ENCODE results near the gene ZEB1. TPM values are rescaled to one million over a fixed set of nuclear protein-coding genes. Genes with fewer than 3 reads are reported as not detected.

Gene ZEB1
- total RNA-seq, 1 donor from 2014 or later = 29.9 TPM

DNA sequence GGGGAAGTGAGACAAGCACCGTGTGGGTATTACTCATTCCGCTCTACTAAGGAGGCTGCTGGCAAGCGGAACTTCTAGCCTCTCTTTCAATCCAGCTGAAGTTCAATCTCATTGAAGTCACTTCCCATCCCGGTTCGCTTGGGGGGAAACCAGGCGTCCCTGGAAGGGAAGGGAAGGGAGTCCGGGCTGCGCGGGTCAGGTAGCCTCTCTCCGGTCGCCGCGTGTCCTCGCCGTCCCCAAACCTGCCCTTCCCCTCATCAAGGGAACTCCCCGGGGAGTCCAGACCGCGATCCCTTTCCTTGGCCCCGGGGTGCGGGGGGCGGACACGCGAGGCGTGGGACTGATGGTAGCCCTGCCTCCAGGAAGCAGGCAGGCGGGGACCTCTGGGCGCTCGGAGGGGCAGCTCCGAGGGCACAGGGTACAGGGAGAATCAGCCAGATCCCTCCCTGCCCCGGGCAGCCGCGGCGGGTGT, 598 bp upstream of the ZEB1 start:
- Mint-ChIP-seq H3K9me3 (no peaks in the 10 kb centered on the region), H3K36me3 (no peaks in the 10 kb centered on the region), H3K27me3 (peaks cover 44% of the 10 kb centered on the region), H3K4me3 (peak overlapping the region; percentile 100), H3K27ac (peak overlapping the region; percentile 92), H3K4me1 (ENCODE audit: unreplicated experiment) (peaks cover 14% of the 10 kb centered on the region)
- peak; percentile 74 for DNase-seq (ENCODE audit: extremely low spot score, unreplicated experiment)
- no peak for TF ChIP-seq CTCF (conservative IDR thresholded peaks at IDR 0.05)

DNA sequence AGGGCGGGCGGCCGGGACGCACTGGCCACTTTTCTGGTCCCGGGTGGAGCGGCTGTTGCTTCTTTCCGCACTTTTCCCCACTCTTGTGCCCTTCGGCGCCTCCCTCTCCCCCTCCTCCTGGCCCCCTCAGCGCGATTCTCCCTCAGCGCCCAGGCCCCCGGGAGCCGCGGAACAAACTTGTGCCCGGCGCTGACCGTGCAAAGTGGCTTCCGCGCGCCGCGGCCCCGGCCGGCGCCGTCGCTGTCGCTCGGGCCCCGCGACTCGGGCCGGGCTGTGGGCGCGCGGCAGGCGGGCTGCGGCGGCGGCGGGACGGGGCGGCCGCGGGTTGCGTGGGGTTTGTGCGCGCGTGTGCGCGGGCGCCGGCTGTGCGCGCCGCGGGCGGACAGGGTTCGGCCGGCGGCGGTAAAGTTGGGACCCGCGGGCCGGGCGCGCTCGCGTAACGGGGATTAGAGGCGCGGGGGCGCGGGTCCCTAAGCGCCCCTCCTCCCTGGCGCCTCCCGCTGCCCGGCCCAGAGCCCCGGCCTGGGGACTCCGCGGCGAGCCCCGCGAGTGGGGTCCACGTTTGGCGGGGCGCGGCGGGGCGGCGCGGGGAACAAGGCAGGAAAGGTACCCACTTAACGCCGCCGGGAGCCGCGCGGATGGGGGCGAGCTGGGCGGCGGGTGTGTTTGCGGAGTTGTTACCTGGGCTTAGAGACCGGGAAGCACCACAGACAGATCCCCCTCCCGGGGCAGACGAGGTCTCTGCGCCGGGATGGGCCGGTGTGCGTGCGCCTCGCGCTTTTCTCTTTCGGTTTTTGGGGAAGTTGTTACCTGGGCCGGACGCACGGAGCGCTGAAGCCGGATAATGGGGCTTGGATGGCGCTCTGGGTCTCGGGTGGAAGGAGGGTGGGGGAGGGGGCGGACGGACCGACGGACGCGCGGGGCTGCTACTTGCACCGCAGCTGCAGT, 860 bp downstream of the ZEB1 start:
- Mint-ChIP-seq H3K4me1 (ENCODE audit: unreplicated experiment) (peaks cover 14% of the 10 kb centered on the region), H3K27ac (peak overlapping the region; percentile 61), H3K36me3 (no peaks in the 10 kb centered on the region), H3K9me3 (no peaks in the 10 kb centered on the region), H3K4me3 (peak overlapping the region; percentile 100), H3K27me3 (peaks cover 58% of the 10 kb centered on the region)
- peak; percentile 66 for DNase-seq (ENCODE audit: extremely low spot score, unreplicated experiment)
- no peak for TF ChIP-seq CTCF (conservative IDR thresholded peaks at IDR 0.05)

GRCh38 chr10:31320550-31321211, 1.7 kb downstream of the ZEB1 start:
- Mint-ChIP-seq H3K36me3 (no peaks in the 10 kb centered on the region), H3K4me3 (peak overlapping the region; percentile 93), H3K27ac (peak overlapping the region; percentile 61), H3K27me3 (peaks cover 63% of the 10 kb centered on the region), H3K9me3 (no peaks in the 10 kb centered on the region), H3K4me1 (ENCODE audit: unreplicated experiment) (peaks cover 14% of the 10 kb centered on the region)
- TF ChIP-seq CTCF (conservative IDR thresholded peaks at IDR 0.05) = peak; percentile 55
- peak; percentile 68 for DNase-seq (ENCODE audit: extremely low spot score, unreplicated experiment)

DNA sequence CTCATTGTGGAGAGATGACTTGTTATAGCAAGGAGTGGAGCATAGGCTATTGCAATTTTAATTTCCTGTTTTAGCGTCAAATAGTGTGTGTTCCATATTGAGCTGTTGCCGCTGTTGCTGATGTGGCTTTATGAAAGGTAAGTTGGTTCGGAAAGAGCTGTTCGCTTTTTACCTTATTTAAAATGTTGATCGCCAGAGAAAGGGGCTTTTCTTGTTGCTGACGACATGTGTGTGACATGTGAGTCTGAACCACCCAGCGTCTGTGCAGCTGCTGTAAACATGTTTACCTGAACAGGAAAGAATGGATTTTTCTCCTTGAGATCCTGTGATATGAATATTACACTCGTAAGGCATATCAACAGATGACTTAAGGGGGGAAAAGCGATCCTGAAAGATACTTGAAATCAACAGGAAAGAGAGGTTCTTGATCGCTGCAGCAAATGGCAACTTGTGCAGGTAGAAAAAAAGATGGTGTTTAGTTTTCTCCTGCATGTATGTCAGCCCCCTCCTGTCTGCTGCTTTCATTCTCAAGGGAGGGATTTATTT, 2.5 kb downstream of the ZEB1 start:
- no peaks in the 10 kb centered on the region for H3K36me3 Mint-ChIP-seq

More for the DNA sequence above, 2.5 kb downstream of the ZEB1 start:
- no peak for DNase-seq (ENCODE audit: extremely low spot score, unreplicated experiment)
- no peak for TF ChIP-seq CTCF (conservative IDR thresholded peaks at IDR 0.05)
- Mint-ChIP-seq H3K9me3 (no peaks in the 10 kb centered on the region), H3K27me3 (peaks cover 70% of the 10 kb centered on the region), H3K27ac (peak overlapping the region; percentile 12), H3K4me1 (ENCODE audit: unreplicated experiment) (peaks cover 14% of the 10 kb centered on the region), H3K4me3 (peak overlapping the region; percentile 93)

All from type B pancreatic cell (in vitro differentiated cells).